HG03066 (cell line): ENCODE results near the gene DBNL.
"Not testable (repeated sequence)": the region's sequence is repeated elsewhere in the genome, so short reads cannot be mapped to it uniquely, and the experiment has no call there.

ENCODE experiments used
- ATAC-seq: cut with Tn5 transposase; IDR thresholded peaks from one replicate; pipeline ENCODE4 v1.9.1; 2021; ENCODE audit warnings: low read depth; ENCODE audit not compliant: unreplicated experiment

DBNL gene

GRCh38 chr7:44040493-44040891 lies 4.0 kb upstream of the DBNL start:
- ATAC-seq = not testable (repeated sequence)

- ATAC-seq = no peak
These were observed 2.3 kb upstream of the DBNL start for GRCh38 chr7:44042221-44042620.

- ATAC-seq = no peak
These were observed 600 bp upstream of the DBNL start for GRCh38 chr7:44043902-44044301.

- no peak for ATAC-seq
These were observed 918 bp downstream of the DBNL start for GRCh38 chr7:44045226-44046014.

- ATAC-seq = peak; percentile 42
These were observed 2.0 kb downstream of the DBNL start for GRCh38 chr7:44046321-44047061.

GRCh38 chr7:44048031-44048795 lies 3.7 kb downstream of the DBNL start:
- ATAC-seq = no peak

GRCh38 chr7:44050121-44050914 lies 5.8 kb downstream of the DBNL start:
- ATAC-seq = no peak

- ATAC-seq = no peak
These were observed 6.5 kb downstream of the DBNL start for GRCh38 chr7:44050915-44051560.

- ATAC-seq = no peak
These were observed 7.2 kb downstream of the DBNL start for GRCh38 chr7:44051611-44052220.

GRCh38 chr7:44052771-44053365 lies 8.4 kb downstream of the DBNL start:
- ATAC-seq = no peak

- ATAC-seq = no peak
These were observed 12.2 kb downstream of the DBNL start for GRCh38 chr7:44056681-44057080.

GRCh38 chr7:44057181-44057848 lies 12.8 kb downstream of the DBNL start:
- no peak for ATAC-seq

- no peak for ATAC-seq
These were observed 13.6 kb downstream of the DBNL start for GRCh38 chr7:44057849-44058758.

- no peak for ATAC-seq
These were observed 14.3 kb downstream of the DBNL start for GRCh38 chr7:44058759-44059218.

GRCh38 chr7:44059219-44060090 lies 15.0 kb downstream of the DBNL start:
- ATAC-seq = peak; percentile 72

- no peak for ATAC-seq
These were observed 15.8 kb downstream of the DBNL start for GRCh38 chr7:44060091-44060947.
